GM06990 (cell line): ENCODE measurements around the gene SYT11.

ENCODE experiments used
- DNase-seq: peaks from one replicate; pipeline ENCODE4 v3.0.0-alpha.2; 2011; ENCODE audit not compliant: insufficient read length; ENCODE audit errors: extremely low read depth
- H3K27me3 ChIP-seq: replicated peaks from 2 replicates; pipeline ENCODE4 v1.6.0; 2011; ENCODE audit warnings: low read length; ENCODE audit not compliant: control insufficient read depth, insufficient read depth
- H3K36me3 ChIP-seq: 2 replicates; pipeline ENCODE4 v1.5.1; 2011; ENCODE audit warnings: low read length; ENCODE audit not compliant: control insufficient read depth, insufficient read depth
- H3K4me3 ChIP-seq: replicated peaks from 2 replicates; pipeline ENCODE4 v1.5.1; 2011; ENCODE audit warnings: low read depth, mild to moderate bottlenecking, control low read depth, low read length
- TF ChIP-seq, protein P1 (sequence below): IDR thresholded peaks from 2 replicates; pipeline ENCODE4 v1.5.1; 2011; ENCODE audit warnings: low read length, control low read depth, mild to moderate bottlenecking, inconsistent platforms; ENCODE audit not compliant: insufficient read depth, poor library complexity, severe bottlenecking

SYT11 gene

DNA sequence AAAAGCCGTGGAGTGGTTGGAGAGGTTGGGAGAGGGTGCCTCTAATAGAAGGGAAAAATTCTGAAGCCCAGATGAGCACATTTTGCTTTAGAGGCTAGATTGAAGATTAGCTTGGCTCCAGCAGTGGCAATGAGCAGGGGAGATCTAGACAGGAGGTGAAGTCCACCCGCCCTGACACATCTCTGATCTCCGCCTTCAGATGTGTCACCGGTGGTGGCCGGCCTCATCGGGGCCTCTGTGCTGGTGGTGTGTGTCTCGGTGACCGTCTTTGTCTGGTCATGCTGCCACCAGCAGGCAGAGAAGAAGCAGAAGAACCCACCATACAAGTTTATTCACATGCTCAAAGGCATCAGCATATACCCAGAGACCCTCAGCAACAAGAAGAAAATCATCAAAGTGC, 8.4 kb downstream of the SYT11 start:
- no peaks in the 10 kb centered on the region for H3K36me3 ChIP-seq
- TF ChIP-seq, protein P1, sequence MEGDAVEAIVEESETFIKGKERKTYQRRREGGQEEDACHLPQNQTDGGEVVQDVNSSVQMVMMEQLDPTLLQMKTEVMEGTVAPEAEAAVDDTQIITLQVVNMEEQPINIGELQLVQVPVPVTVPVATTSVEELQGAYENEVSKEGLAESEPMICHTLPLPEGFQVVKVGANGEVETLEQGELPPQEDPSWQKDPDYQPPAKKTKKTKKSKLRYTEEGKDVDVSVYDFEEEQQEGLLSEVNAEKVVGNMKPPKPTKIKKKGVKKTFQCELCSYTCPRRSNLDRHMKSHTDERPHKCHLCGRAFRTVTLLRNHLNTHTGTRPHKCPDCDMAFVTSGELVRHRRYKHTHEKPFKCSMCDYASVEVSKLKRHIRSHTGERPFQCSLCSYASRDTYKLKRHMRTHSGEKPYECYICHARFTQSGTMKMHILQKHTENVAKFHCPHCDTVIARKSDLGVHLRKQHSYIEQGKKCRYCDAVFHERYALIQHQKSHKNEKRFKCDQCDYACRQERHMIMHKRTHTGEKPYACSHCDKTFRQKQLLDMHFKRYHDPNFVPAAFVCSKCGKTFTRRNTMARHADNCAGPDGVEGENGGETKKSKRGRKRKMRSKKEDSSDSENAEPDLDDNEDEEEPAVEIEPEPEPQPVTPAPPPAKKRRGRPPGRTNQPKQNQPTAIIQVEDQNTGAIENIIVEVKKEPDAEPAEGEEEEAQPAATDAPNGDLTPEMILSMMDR: no peak
- no peak for DNase-seq
- H3K4me3 ChIP-seq: no peak overlapping the region
- H3K27me3 ChIP-seq: no peaks in the 10 kb centered on the region

DNA sequence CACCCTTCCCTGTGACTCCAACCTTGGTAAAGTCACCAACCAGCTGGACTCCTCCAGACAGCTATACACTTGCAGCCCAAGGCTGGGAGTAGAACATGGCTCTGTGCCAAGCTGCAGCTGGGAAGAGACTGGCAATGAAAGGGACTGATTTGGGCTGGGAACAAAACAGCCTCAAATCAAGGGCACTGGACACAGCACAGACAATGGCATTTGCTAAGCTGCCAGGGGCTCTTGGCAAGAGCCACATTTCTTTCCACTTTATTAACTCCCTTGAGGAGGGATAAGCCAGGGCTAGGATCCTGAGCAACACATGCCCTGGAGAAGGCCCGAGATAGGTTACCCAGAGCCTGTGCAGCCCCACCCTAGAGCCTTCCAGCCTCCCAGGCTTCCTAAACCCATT, 12.0 kb downstream of the SYT11 start:
- Histone ChIP-seq H3K4me3 (no peak overlapping the region), H3K27me3 (no peaks in the 10 kb centered on the region), H3K36me3 (no peaks in the 10 kb centered on the region)
- TF ChIP-seq, protein P1: no peak
- DNase-seq: no peak

DNA sequence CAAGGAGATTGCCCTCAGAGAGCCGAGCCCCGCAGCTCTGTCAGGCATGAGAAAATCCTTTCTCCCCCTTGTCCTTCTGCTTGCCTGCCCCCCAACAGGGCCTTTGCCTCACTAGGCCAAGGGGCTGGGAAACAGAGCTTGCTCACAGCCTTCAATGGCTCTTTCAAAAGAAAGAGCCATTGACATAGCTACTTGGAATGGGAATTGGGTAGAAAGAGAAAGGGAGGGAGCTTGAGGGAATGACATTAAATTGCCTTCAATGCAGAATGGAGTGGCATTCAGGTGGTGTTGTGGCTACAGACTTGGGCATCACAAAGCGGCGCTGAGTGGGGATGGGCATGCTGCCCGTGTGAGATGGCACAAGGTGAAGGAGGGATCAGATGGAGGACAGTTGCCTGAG, 13.2 kb downstream of the SYT11 start:
- TF ChIP-seq, protein P1: no peak
- H3K4me3 ChIP-seq: no peak overlapping the region

DNA sequence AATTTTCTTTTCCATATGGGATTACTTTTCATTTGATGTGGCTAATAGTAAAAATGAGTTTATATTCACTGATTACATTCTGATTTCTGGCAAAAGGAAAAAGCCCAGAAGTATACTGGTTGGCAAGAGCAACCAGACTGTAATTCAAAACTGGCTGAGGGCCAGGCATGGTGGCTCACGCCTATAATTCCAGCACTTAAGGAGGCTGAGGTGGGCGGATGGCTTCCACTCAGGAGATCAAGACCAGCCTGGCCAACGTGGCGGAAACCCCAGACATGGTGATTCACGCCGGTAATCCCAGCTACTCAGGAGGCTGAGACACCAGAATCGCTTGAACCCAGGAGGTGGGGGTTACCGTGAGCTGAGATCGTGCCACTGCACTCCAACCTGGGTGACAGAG, 14.5 kb downstream of the SYT11 start:
- TF ChIP-seq, protein P1: no peak
- no peak for DNase-seq
- Histone ChIP-seq H3K4me3 (no peak overlapping the region), H3K36me3 (no peaks in the 10 kb centered on the region), H3K27me3 (no peaks in the 10 kb centered on the region)

More for the DNA sequence above, 13.2 kb downstream of the SYT11 start:
- Histone ChIP-seq H3K36me3 (no peaks in the 10 kb centered on the region), H3K27me3 (no peaks in the 10 kb centered on the region)
- no peak for DNase-seq

DNA sequence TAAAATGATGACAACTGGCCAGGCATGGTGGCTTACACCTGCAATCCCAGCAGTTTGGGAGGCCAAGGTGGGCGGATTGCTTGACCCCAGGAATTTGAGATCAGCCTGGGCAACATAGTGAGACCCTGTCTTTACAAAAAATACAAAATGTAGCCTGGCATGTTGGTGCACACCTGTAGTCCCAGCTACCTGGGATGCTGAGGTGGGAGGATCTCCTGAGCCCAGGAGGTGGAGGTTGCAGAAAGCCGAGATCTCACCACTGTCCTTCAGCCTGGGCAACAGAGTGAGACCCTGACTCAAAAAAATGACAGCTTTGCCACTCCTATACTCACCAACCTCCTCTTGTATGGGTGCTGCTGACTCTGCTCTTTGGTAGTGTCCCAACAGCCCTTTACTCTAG, 18.6 kb downstream of the SYT11 start:
- H3K4me3 ChIP-seq: no peak overlapping the region
- H3K36me3 ChIP-seq: no peaks in the 10 kb centered on the region
- TF ChIP-seq, protein P1: no peak
- no peak for DNase-seq
- H3K27me3 ChIP-seq: no peaks in the 10 kb centered on the region

DNA sequence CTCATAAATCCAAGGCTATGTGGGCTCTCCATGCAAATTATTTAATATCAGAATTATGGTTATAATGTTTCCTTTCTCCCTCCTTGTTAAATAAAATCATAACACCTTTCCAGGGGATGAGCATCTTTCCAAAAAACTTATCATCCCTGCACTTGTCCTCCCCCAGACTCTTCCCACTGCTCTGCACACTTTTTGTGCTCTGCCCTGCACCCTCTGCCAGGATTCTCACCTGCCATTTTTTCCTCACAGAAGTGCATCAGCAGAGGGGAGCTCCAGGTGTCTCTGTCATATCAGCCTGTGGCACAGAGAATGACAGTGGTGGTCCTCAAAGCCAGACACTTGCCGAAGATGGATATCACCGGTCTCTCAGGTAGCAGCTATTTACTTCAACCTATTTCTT, 20.9 kb downstream of the SYT11 start:
- no peak for DNase-seq
- no peaks in the 10 kb centered on the region for H3K36me3 ChIP-seq
- TF ChIP-seq, protein P1: no peak

More for the DNA sequence above, 20.9 kb downstream of the SYT11 start:
- Histone ChIP-seq H3K4me3 (no peak overlapping the region), H3K27me3 (no peaks in the 10 kb centered on the region)
